Measurements from ENCODE around the gene ACTG1. TPM values are rescaled to one million over a fixed set of nuclear protein-coding genes. Genes with fewer than 3 reads are reported as not detected.

ACTG1 gene
- total RNA-seq, 1 experiment from 2014 or later, result 6,652 TPM

GRCh38 chr17:81547614-81547982, 35.0 kb upstream of the ACTG1 start:
- DNase-seq (ENCODE audit: low read depth, low spot score), result no peak
- in situ Hi-C loops (cut with HindIII; ENCODE audit: low pct_unique_long_range_greater_than_20kb, low sequenced_read_pairs), result no loop called here

- DNase-seq (ENCODE audit: low read depth, low spot score), result no peak
- in situ Hi-C loops (cut with HindIII; ENCODE audit: low pct_unique_long_range_greater_than_20kb, low sequenced_read_pairs), result no loop called here
These were observed 34.5 kb upstream of the ACTG1 start for GRCh38 chr17:81546906-81547613.

- in situ Hi-C loops (cut with HindIII; ENCODE audit: low pct_unique_long_range_greater_than_20kb, low sequenced_read_pairs), result no loop called here
- DNase-seq (ENCODE audit: low read depth, low spot score), result no peak
These were observed 32.8 kb upstream of the ACTG1 start for GRCh38 chr17:81545160-81545949.

- no peak for DNase-seq (ENCODE audit: low read depth, low spot score)
- in situ Hi-C loops (cut with HindIII; ENCODE audit: low pct_unique_long_range_greater_than_20kb, low sequenced_read_pairs), result no loop called here
These were observed 31.8 kb upstream of the ACTG1 start for GRCh38 chr17:81544281-81544974.

GRCh38 chr17:81543756-81544155, 31.2 kb upstream of the ACTG1 start:
- no peak for DNase-seq (ENCODE audit: low read depth, low spot score)
- in situ Hi-C loops (cut with HindIII; ENCODE audit: low pct_unique_long_range_greater_than_20kb, low sequenced_read_pairs), result no loop called here

- no peak for DNase-seq (ENCODE audit: low read depth, low spot score)
- in situ Hi-C loops (cut with HindIII; ENCODE audit: low pct_unique_long_range_greater_than_20kb, low sequenced_read_pairs), result no loop called here
These were observed 30.7 kb upstream of the ACTG1 start for GRCh38 chr17:81543339-81543675.

- no peak for DNase-seq (ENCODE audit: low read depth, low spot score)
- in situ Hi-C loops (cut with HindIII; ENCODE audit: low pct_unique_long_range_greater_than_20kb, low sequenced_read_pairs), result no loop called here
These were observed 30.1 kb upstream of the ACTG1 start for GRCh38 chr17:81542431-81543338.

GRCh38 chr17:81541123-81541522, 28.5 kb upstream of the ACTG1 start:
- in situ Hi-C loops (cut with HindIII; ENCODE audit: low pct_unique_long_range_greater_than_20kb, low sequenced_read_pairs), result no loop called here
- no peak for DNase-seq (ENCODE audit: low read depth, low spot score)

- DNase-seq (ENCODE audit: low read depth, low spot score), result no peak
- in situ Hi-C loops (cut with HindIII; ENCODE audit: low pct_unique_long_range_greater_than_20kb, low sequenced_read_pairs), result no loop called here
These were observed 28.1 kb upstream of the ACTG1 start for GRCh38 chr17:81540676-81541027.

GRCh38 chr17:81539961-81540675, 27.5 kb upstream of the ACTG1 start:
- in situ Hi-C loops (cut with HindIII; ENCODE audit: low pct_unique_long_range_greater_than_20kb, low sequenced_read_pairs), result no loop called here
- no peak for DNase-seq (ENCODE audit: low read depth, low spot score)

GRCh38 chr17:81539571-81539900, 26.9 kb upstream of the ACTG1 start:
- in situ Hi-C loops (cut with HindIII; ENCODE audit: low pct_unique_long_range_greater_than_20kb, low sequenced_read_pairs), result no loop called here
- no peak for DNase-seq (ENCODE audit: low read depth, low spot score)

- DNase-seq (ENCODE audit: low read depth, low spot score), result no peak
- in situ Hi-C loops (cut with HindIII; ENCODE audit: low pct_unique_long_range_greater_than_20kb, low sequenced_read_pairs), result no loop called here
These were observed 26.3 kb upstream of the ACTG1 start for GRCh38 chr17:81538651-81539570.

GRCh38 chr17:81537856-81538555, 25.4 kb upstream of the ACTG1 start:
- no peak for DNase-seq (ENCODE audit: low read depth, low spot score)
- in situ Hi-C loops (cut with HindIII; ENCODE audit: low pct_unique_long_range_greater_than_20kb, low sequenced_read_pairs), result no loop called here

- DNase-seq (ENCODE audit: low read depth, low spot score), result no peak
- in situ Hi-C loops (cut with HindIII; ENCODE audit: low pct_unique_long_range_greater_than_20kb, low sequenced_read_pairs), result no loop called here
These were observed 24.8 kb upstream of the ACTG1 start for GRCh38 chr17:81537343-81537855.

GRCh38 chr17:81536299-81537290, 24.0 kb upstream of the ACTG1 start:
- in situ Hi-C loops (cut with HindIII; ENCODE audit: low pct_unique_long_range_greater_than_20kb, low sequenced_read_pairs), result no loop called here

More at GRCh38 chr17:81536299-81537290, 24.0 kb upstream of the ACTG1 start:
- no peak for DNase-seq (ENCODE audit: low read depth, low spot score)

Measured in SK-MEL-5 (cell line).